Fibroblast of pulmonary artery (primary cell): Measurements from ENCODE around the gene FRMD4B.

Experiments used
- DNase-seq: peaks from one replicate; pipeline ENCODE4 v3.0.0-alpha.2; 2010; ENCODE audit warnings: low read depth
- H3K4me3 ChIP-seq: replicated peaks from 2 replicates; pipeline ENCODE4 v1.5.1; 2011; ENCODE audit warnings: low read depth, mild to moderate bottlenecking, control low read depth, low read length, moderate library complexity
- TF ChIP-seq, protein P1 (sequence below): IDR thresholded peaks from 2 replicates; pipeline ENCODE4 v1.5.1; 2011; ENCODE audit warnings: mild to moderate bottlenecking, control low read depth, low read length, inconsistent platforms; ENCODE audit errors: missing control alignments

Gene FRMD4B

DNA sequence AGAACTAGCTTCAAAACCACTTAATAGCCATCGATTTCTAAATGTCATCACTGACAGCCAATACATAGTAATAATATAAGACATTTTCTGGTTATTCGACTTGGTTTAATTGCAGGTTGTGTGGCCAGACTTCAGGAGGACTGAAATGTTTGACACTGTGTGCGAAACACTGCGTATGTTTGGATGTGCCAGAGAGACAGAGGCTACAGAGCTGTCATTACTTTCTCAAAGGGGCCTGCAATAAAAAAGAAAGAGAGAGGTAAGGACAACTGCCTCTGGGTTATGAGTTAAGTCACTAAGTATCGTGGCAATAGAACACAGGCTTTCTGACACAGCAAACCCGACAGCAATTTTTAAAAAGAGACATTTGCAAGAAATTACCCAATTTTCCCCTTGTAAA, 264.4 kb downstream of the FRMD4B start:
- H3K4me3 ChIP-seq = no peak overlapping the region
- no peak for DNase-seq
- TF ChIP-seq, protein P1, sequence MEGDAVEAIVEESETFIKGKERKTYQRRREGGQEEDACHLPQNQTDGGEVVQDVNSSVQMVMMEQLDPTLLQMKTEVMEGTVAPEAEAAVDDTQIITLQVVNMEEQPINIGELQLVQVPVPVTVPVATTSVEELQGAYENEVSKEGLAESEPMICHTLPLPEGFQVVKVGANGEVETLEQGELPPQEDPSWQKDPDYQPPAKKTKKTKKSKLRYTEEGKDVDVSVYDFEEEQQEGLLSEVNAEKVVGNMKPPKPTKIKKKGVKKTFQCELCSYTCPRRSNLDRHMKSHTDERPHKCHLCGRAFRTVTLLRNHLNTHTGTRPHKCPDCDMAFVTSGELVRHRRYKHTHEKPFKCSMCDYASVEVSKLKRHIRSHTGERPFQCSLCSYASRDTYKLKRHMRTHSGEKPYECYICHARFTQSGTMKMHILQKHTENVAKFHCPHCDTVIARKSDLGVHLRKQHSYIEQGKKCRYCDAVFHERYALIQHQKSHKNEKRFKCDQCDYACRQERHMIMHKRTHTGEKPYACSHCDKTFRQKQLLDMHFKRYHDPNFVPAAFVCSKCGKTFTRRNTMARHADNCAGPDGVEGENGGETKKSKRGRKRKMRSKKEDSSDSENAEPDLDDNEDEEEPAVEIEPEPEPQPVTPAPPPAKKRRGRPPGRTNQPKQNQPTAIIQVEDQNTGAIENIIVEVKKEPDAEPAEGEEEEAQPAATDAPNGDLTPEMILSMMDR = no peak

DNA sequence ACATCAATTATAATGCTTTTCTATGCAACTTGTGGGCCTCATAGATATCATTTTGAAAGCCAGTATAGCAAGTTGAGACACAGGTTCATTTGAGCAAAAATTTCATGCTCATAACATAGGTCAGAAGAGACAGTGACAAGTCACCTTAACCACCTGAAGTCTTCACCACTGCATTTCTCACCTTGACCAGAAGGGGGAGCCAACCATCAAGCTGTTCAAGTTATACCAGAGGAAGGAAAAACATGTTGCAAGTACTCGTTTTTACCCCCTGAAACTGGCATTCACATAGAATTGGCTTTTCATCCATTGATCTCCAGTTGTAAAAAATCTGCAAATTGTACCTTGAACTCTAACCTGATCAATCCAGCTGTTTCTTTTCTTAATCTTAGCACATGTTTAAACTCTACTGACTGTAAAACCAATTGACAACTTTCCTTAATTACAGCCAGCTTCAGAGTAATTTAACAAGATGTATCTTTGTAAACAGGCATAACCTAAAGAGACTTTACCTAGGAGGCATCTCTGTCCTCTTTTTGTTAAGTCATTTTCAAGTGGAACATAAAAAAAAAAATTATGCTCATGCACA, 264.9 kb downstream of the FRMD4B start:
- TF ChIP-seq, protein P1 = peak; percentile 99
- peak; percentile 86 for DNase-seq
- H3K4me3 ChIP-seq = no peak overlapping the region
